NB4 (cell line): ENCODE results near the gene C20orf173.

Experiments
- DNase-seq: peaks from one replicate; pipeline ENCODE4 v3.0.0; 2010; ENCODE audit warnings: low read depth
- H3K4me3 ChIP-seq: one replicate; pipeline ENCODE4 v1.5.1; 2011; ENCODE audit warnings: mild to moderate bottlenecking, low read depth, low read length, moderate library complexity
- CTCF ChIP-seq: IDR thresholded peaks from one replicate; pipeline ENCODE4 v1.5.1; 2012; ENCODE audit warnings: low read depth, low read length
- MYC ChIP-seq: IDR thresholded peaks from 2 replicates; pipeline ENCODE4 v1.6.1; 2011; ENCODE audit warnings: low read depth, low read length
- POLR2A ChIP-seq: IDR thresholded peaks from 2 replicates; pipeline ENCODE4 v1.6.1; 2011; ENCODE audit warnings: mild to moderate bottlenecking; ENCODE audit not compliant: insufficient read length; ENCODE audit errors: extremely low read depth
- TF ChIP-seq, protein P1 (sequence below): IDR thresholded peaks from 2 replicates; pipeline ENCODE4 v1.6.1; 2011; ENCODE audit warnings: low read depth, low read length

Gene C20orf173

DNA sequence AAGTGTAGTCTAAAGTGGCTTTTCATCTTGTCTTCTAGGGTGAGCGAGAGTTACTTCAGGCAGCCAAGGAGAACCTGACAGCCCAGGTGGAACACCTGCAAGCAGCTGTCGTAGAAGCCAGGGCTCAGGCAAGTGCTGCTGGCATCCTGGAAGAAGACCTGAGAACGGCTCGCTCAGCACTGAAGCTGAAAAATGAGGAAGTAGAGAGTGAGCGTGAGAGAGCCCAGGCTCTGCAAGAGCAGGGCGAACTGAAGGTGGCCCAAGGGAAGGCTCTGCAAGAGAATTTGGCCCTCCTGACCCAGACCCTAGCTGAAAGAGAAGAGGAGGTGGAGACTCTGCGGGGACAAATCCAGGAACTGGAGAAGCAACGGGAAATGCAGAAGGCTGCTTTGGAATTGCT, 27.1 kb downstream of the C20orf173 start:
- TF ChIP-seq, protein P1, sequence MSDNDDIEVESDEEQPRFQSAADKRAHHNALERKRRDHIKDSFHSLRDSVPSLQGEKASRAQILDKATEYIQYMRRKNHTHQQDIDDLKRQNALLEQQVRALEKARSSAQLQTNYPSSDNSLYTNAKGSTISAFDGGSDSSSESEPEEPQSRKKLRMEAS, result 0 out of 2 replicates have a peak, but pooled peaks have one; percentile 4
- no peak for TF ChIP-seq MYC
- peak; percentile 86 for DNase-seq

DNA sequence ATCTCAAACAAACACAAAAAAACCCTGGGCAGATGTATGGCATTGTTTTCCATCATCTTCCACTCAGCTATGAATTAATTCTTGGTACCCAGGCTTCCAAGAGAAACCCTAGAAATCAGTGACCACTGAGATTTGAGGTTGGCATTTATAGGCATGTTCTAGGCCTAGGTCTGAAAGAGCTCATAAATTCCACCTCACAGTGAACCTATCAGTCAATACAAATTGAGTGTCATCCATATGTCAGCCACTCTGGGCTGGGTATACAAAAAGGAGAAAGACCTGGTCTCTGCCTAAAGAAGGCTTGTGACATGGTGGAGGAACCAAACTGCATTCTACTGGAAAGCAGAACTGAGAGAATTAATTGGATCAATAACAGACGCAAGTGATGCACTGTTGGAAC, 30.2 kb downstream of the C20orf173 start:
- no peak overlapping the region for H3K4me3 ChIP-seq
- TF ChIP-seq POLR2A (no peak), CTCF (no peak), MYC (no peak)
- TF ChIP-seq, protein P1, result no peak

More for the DNA sequence above, 27.1 kb downstream of the C20orf173 start:
- H3K4me3 ChIP-seq, result no peak overlapping the region

DNA sequence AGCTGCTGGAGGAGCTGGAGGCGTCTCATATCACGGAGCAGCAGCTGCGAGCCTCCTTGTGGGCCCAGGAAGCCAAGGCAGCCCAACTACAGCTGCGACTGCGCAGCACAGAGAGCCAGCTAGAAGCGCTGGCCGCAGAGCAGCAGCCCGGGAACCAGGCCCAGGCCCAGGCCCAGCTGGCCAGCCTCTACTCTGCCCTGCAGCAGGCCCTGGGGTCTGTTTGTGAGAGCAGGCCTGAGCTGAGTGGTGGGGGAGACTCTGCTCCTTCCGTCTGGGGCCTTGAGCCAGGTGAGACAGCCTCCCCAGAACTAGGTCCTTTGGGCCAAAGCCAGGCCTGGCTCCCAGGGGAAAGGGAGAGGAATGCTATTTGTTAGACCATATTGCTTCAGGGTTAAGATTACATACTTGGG, 31.7 kb downstream of the C20orf173 start:
- no peak for TF ChIP-seq MYC
- TF ChIP-seq, protein P1, result no peak
- TF ChIP-seq POLR2A, result no peak
- TF ChIP-seq CTCF, result no peak
- H3K4me3 ChIP-seq, result no peak overlapping the region
- no peak for DNase-seq

More for the DNA sequence above, 30.2 kb downstream of the C20orf173 start:
- DNase-seq, result no peak

- TF ChIP-seq MYC (no peak), CTCF (no peak), POLR2A (no peak)
- TF ChIP-seq, protein P1, result no peak
- no peak for DNase-seq
- H3K4me3 ChIP-seq, result no peak overlapping the region
Measured at GRCh38 chr20:35497320-35497719, 32.1 kb downstream of the C20orf173 start.

GRCh38 chr20:35496481-35496880, 33.0 kb downstream of the C20orf173 start:
- no peak overlapping the region for H3K4me3 ChIP-seq
- TF ChIP-seq CTCF (no peak), POLR2A (no peak), MYC (no peak)
- TF ChIP-seq, protein P1, result no peak
- DNase-seq, result no peak

- no peak overlapping the region for H3K4me3 ChIP-seq
- no peak for DNase-seq
- TF ChIP-seq POLR2A (no peak), CTCF (no peak), MYC (no peak)
- TF ChIP-seq, protein P1, result no peak
Measured at GRCh38 chr20:35492352-35492751, 37.1 kb downstream of the C20orf173 start.
